K562 (cell line): ENCODE data around the gene SMCP. TPM values are rescaled to one million over a fixed set of nuclear protein-coding genes. Genes with fewer than 3 reads are reported as not detected.

Experiments
- ATAC-seq: fragments of 200-7000 bp; cut with Tn5 transposase; 3 replicates; pipeline ENCODE4 v1.9.1; 2020; ENCODE audit warnings: moderate library complexity
- BruUV-seq: library from RNA; stranded (reverse); fragments of 400-500 nt; replicated peaks from 2 replicates; lab custom pipeline; 2021; lab: Mats Ljungman, UMichigan
- CTCF ChIA-PET: fragments of 300-600 bp; formaldehyde crosslinking; extraction: SDS; loops from one replicate; lab custom pipeline; 2021; ENCODE audit warnings: low intra/inter-chr PET ratio; lab: Yijun Ruan, JAX
- POLR2A ChIA-PET: fragments of 300-600, 350-650 bp; sonication (Branson Sonifier 250); formaldehyde crosslinking; extraction: SDS; loops from one replicate; lab custom pipeline; 2021; ENCODE audit warnings: antibody characterized with exemption, inconsistent platforms; lab: Yijun Ruan, JAX
- DNase-seq, 4 experiments: peaks; one replicate each; pipeline versions ENCODE4 v3.0.0 to v3.0.0-alpha.2; 2011 to 2018; ENCODE audit warnings: low spot score in 3 of 4, mixed read lengths in 3 of 4; ENCODE audit errors: extremely low read depth in 1 of 4
- FAIRE-seq: peaks from 2 replicates; lab custom pipeline; 2011; peaks lifted over from hg19 to GRCh38; lab: Jason Lieb, UNC
- H2AFZ ChIP-seq: 2 replicates; pipeline ENCODE4 v1.6.0; 2011; ENCODE audit warnings: low read depth, low read length, control low read depth, inconsistent platforms
- H3K27ac ChIP-seq: fragments of 200-600 bp; 3 replicates; pipeline ENCODE4 v1.8.0; 2011; ENCODE audit warnings: low read depth, mild to moderate bottlenecking, control low read depth, inconsistent platforms, low read length, moderate library complexity, mixed read lengths; ENCODE audit errors: extremely low read depth
- H3K27me3 ChIP-seq, 2 experiments: fragments of 300-600 bp in 1 of 2; 2 replicates in 1 of 2; 3 replicates in 1 of 2; pipeline versions ENCODE4 v1.6.0 to v1.8.0; 2011; ENCODE audit warnings: inconsistent platforms in 2 of 2, low read length in 2 of 2, mild to moderate bottlenecking in 1 of 2, mixed read lengths in 1 of 2, moderate library complexity in 1 of 2; ENCODE audit not compliant: control insufficient read depth in 2 of 2, insufficient read depth in 2 of 2
- H3K36me3 ChIP-seq: fragments of 300-600 bp; 3 replicates; pipeline ENCODE4 v1.8.0; 2011; ENCODE audit warnings: mild to moderate bottlenecking, low read length, inconsistent platforms; ENCODE audit not compliant: control insufficient read depth, insufficient read depth
- H3K4me1 ChIP-seq, 2 experiments: fragments of 200-600 bp in 1 of 2; replicated peaks in 1 of 2; 2 replicates in 1 of 2; 3 replicates in 1 of 2; pipeline versions ENCODE4 v1.5.1 to v1.8.0; 2011; ENCODE audit warnings: inconsistent platforms in 2 of 2, low read length in 2 of 2, mild to moderate bottlenecking in 1 of 2, mixed read lengths in 1 of 2, moderate library complexity in 1 of 2; ENCODE audit not compliant: control insufficient read depth in 2 of 2, insufficient read depth in 2 of 2
- H3K4me2 ChIP-seq: 2 replicates; pipeline ENCODE4 v1.6.1; 2011; ENCODE audit warnings: low read length, control low read depth, inconsistent platforms, mixed read lengths; ENCODE audit not compliant: insufficient read depth
- H3K4me3 ChIP-seq: fragments of 200-600 bp; sonication (generic), shearing (Covaris generic); 2 replicates; pipeline ENCODE4 v1.5.1; 2016; ENCODE audit warnings: control low read depth, inconsistent platforms
- H3K79me2 ChIP-seq: fragments of 200-600 bp; 3 replicates; pipeline ENCODE4 v1.8.0; 2011; ENCODE audit warnings: low read length, inconsistent platforms; ENCODE audit not compliant: control insufficient read depth, insufficient read depth
- H3K9ac ChIP-seq, 2 experiments: 2 replicates each; pipeline versions ENCODE4 v1.6.0 to v1.6.1; 2011; ENCODE audit warnings: low read depth in 2 of 2, low read length in 2 of 2, control low read depth in 1 of 2, inconsistent platforms in 1 of 2, mild to moderate bottlenecking in 1 of 2, mixed read lengths in 1 of 2; ENCODE audit not compliant: insufficient read depth in 1 of 2
- H3K9me1 ChIP-seq: one replicate; pipeline ENCODE4 v1.6.0; 2011; ENCODE audit warnings: inconsistent platforms, mild to moderate bottlenecking, low read length, moderate library complexity; ENCODE audit not compliant: control insufficient read depth, insufficient read depth
- H3K9me3 ChIP-seq: replicated peaks from 2 replicates; pipeline ENCODE4 v1.5.1; 2011; ENCODE audit warnings: low read depth, low read length, inconsistent platforms; ENCODE audit not compliant: control insufficient read depth, insufficient read depth
- H4K20me1 ChIP-seq: replicated peaks from 2 replicates; pipeline ENCODE4 v1.6.1; 2011; ENCODE audit warnings: low read length, inconsistent platforms, mixed read lengths; ENCODE audit not compliant: control insufficient read depth, insufficient read depth
- CAMTA2 ChIP-seq: fragments of 250-450 bp; sonication (Bioruptor Pico); conservative IDR thresholded peaks from 2 replicates; pipeline ENCODE4 v1.5.1; 2022
- EWSR1 ChIP-seq: fragments of 450-650 bp; IDR thresholded peaks from 2 replicates; pipeline ENCODE4 v1.6.1; 2018; ENCODE audit warnings: borderline replicate concordance, mild to moderate bottlenecking, low read depth, moderate library complexity; ENCODE audit not compliant: partially characterized antibody
- HIVEP1 ChIP-seq: fragments of 250-450 bp; sonication (Bioruptor Pico); IDR thresholded peaks from 2 replicates; pipeline ENCODE4 v1.4.0; 2020; ENCODE audit warnings: mild to moderate bottlenecking
- HNRNPK ChIP-seq: fragments of 200-400 bp; formaldehyde crosslinking; IDR thresholded peaks from one replicate; pipeline ENCODE4 v1.6.1; 2018; ENCODE audit warnings: mild to moderate bottlenecking, low read depth, low read length; ENCODE audit not compliant: poor library complexity, severe bottlenecking
- HNRNPL ChIP-seq: fragments of 200-400 bp; formaldehyde crosslinking; IDR thresholded peaks from 2 replicates; pipeline ENCODE4 v1.6.1; 2017; ENCODE audit warnings: low read depth, mild to moderate bottlenecking, low read length
- NFIC ChIP-seq: fragments of 450-650 bp; IDR thresholded peaks from 2 replicates; pipeline ENCODE4 v1.6.1; 2017; ENCODE audit warnings: mild to moderate bottlenecking, inconsistent platforms
- PHF8 ChIP-seq: fragments of 200-600 bp; sonication (generic); IDR thresholded peaks from 2 replicates; pipeline ENCODE4 v1.6.1; 2012; ENCODE audit warnings: mixed run types, mild to moderate bottlenecking, inconsistent platforms, low read length, moderate library complexity, borderline replicate concordance
- SMAD1 ChIP-seq: fragments of 150-350 bp; IDR thresholded peaks from 2 replicates; pipeline ENCODE4 v1.6.1; 2014; ENCODE audit warnings: low read length, low read depth; ENCODE audit not compliant: partially characterized antibody
- SMC3 ChIP-seq: conservative IDR thresholded peaks from 2 replicates; pipeline ENCODE4 v1.6.1; 2011; ENCODE audit warnings: low read depth, low read length, improper control_type of control experiment; ENCODE audit not compliant: insufficient read depth
- SNIP1 ChIP-seq: fragments of 450-650 bp; IDR thresholded peaks from 2 replicates; pipeline ENCODE4 v1.7.1; 2017; ENCODE audit warnings: low read depth, mild to moderate bottlenecking
- SREBF1 ChIP-seq: fragments of 150-350 bp; IDR thresholded peaks from 2 replicates; pipeline ENCODE4 v1.6.1; 2014; ENCODE audit warnings: antibody characterized with exemption, low read depth, low read length, borderline replicate concordance
- U2AF1 ChIP-seq: fragments of 200-400 bp; formaldehyde crosslinking; optimal IDR thresholded peaks from 2 replicates; pipeline ENCODE3; 2017; ENCODE audit warnings: mild to moderate bottlenecking, low read depth, low read length, moderate library complexity
- ZC3H4 ChIP-seq: sonication (generic); formaldehyde crosslinking; IDR thresholded peaks from 2 replicates; pipeline ENCODE4 v1.9.0; 2021; ENCODE audit warnings: missing genetic modification reagents, borderline replicate concordance
- ZFX ChIP-seq: sonication (generic); formaldehyde crosslinking; IDR thresholded peaks from 2 replicates; pipeline ENCODE4 v1.8.0; 2022; ENCODE audit warnings: mild to moderate bottlenecking, missing genetic modification reagents, moderate library complexity
- ZNF143 ChIP-seq: sonication (generic); formaldehyde crosslinking; IDR thresholded peaks from 2 replicates; pipeline ENCODE4 v1.9.0; 2022; ENCODE audit warnings: mild to moderate bottlenecking, missing genetic modification reagents
- WGBS: fragments of 100-300 bp; shearing (Covaris generic); methylation state at CpG from one replicate; pipeline ENCODE4 v1.1.6; 2016; ENCODE audit warnings: low coverage, mixed read lengths; ENCODE audit not compliant: insufficient coverage; ENCODE audit errors: missing lambda C conversion rate; 5-methylcytosine and 5-hydroxymethylcytosine counted together
- in situ Hi-C: fragments of 300-500 bp; cut with MboI; formaldehyde crosslinking; loops from 4 replicates; pipeline ENCODE4 v1.15.0; 2018; ENCODE audit warnings: inconsistent platforms, mixed read lengths
- intact Hi-C: fragments of 100-400 bp; cut with micrococcal nuclease; formaldehyde crosslinking; loops from 2 replicates; pipeline ENCODE4 v1.14.2; 2022
- polyA plus RNA-seq, 8 experiments: library from polyadenylated mRNA; depleted of rRNA in 4 of 8; stranded (reverse) in 5 of 8; unstranded in 3 of 8; fragments of >200 nt; fragmentation: Nextera tagmentation in 2 of 8; fragmentation: Illumina TruSeq in 1 of 8; extraction: Ambion mirVana in 2 of 8; extraction: Trizol in 1 of 8; gene quantifications; 2 replicates each; pipeline versions ENCODE4 v1.2.1 to v1.2.3, GENCODE V29; 2011 to 2014; ENCODE audit warnings: inconsistent platforms in 1 of 8, missing spikeins in 1 of 8
- total RNA-seq, 7 experiments: library from RNA; depleted of rRNA in 6 of 7; stranded (reverse); fragments of >200 nt in 6 of 7; fragmentation: Illumina TruSeq in 2 of 7; extraction: Trizol in 2 of 7; gene quantifications; 2 replicates each; pipeline versions ENCODE4 v1.2.1 to v1.2.3, GENCODE V29; 2011 to 2021; ENCODE audit warnings: low replicate concordance in 1 of 7
- TF ChIP-seq, protein P1 (sequence below): fragments of 250-450 bp; sonication (Bioruptor Pico); IDR thresholded peaks from 2 replicates; pipeline ENCODE4 v1.8.0; 2021; ENCODE audit warnings: moderate library complexity, mild to moderate bottlenecking, inconsistent platforms
- TF ChIP-seq, protein P2 (sequence below): fragments of 450-650 bp; formaldehyde crosslinking; IDR thresholded peaks from 2 replicates; pipeline ENCODE4 v1.4.0; 2020; ENCODE audit warnings: mild to moderate bottlenecking, moderate library complexity

The SMCP gene
- total and polyA plus RNA-seq, 9 of the 15 experiments (the other 6 are each of a cell fraction or from before 2014, with no cell fraction given) = not detected

DNA sequence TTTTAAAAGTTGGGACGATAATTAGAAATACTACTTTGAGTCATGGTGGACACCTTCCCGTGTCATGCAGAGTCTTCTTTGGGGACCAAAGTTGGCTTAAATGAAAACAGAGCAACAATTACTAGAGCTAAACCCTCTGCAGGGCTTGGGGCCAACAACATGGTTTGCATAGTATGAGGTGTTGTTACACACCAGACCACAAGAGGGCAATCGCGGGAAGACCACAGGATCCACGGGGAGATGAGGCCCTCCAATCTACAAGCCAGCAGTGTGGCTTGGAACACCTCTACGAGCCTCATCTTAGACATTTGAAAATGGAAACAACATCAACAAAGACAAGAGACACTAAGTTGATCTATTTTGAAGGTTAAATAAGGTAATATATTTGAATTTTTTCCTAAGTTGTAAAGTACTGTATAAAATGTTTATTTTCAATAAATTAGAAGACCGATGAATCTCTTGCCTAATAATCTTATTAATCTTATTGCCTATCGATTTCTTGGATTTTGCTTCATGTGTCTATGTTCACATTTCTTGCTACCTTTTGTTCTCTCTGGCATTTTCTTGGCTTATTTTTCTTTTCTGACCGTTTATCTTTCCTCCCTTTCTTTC, 8.2 kb upstream of the SMCP start:
- no peaks in the 10 kb centered on the region for H3K36me3 ChIP-seq
- no peak overlapping the region for H3K4me2 ChIP-seq
- intact Hi-C loops (loop anchor here (2.0 to 10.0 kb wide), 3 partner anchors 163 to 355 kb away; no protein-coding TSS in a partner anchor), in situ Hi-C loops (loop anchor here (10.0 kb wide), 2 partner anchors 325 to 355 kb away; no protein-coding TSS in a partner anchor)
- ChIA-PET CTCF (interaction anchor here (0.7 to 1.6 kb wide), 5 partner anchors 91 to 353 kb away, joined by 3 to 12 read pairs (median 3); no protein-coding TSS in a partner anchor), POLR2A (interaction anchor here (0.6 kb wide), 1 partner anchor 13 kb away, joined by 3 read pairs; no protein-coding TSS in a partner anchor)
- H3K9me1 ChIP-seq = no peaks in the 10 kb centered on the region
- H3K27me3 ChIP-seq = no peaks in the 10 kb centered on the region; a peak in 1 of 5 replicates
- no peak overlapping the region for H2AFZ ChIP-seq
- no peaks in the 10 kb centered on the region for H3K9me3 ChIP-seq
- WGBS = 10% methylated on average over 9 of the region's 9 CpGs
- no peaks in the 10 kb centered on the region for H4K20me1 ChIP-seq
- peak; percentile 76 to 81 (median 78) for DNase-seq
- no TSS peak for BruUV-seq
- H3K79me2 ChIP-seq = no peaks in the 10 kb centered on the region
- no peak overlapping the region for H3K27ac ChIP-seq
- H3K4me1 ChIP-seq = no peaks in the 10 kb centered on the region
- H3K9ac ChIP-seq = no peak overlapping the region
- peak; percentile 94 for ATAC-seq
- no peak overlapping the region for H3K4me3 ChIP-seq
- FAIRE-seq = peak; percentile 93
- TF ChIP-seq U2AF1 (no peak), SREBF1 (no peak), ZNF143 (CRISPR knock-in tag) (no peak), ZFX (CRISPR knock-in tag) (no peak), HNRNPL (no peak), PHF8 (no peak), HNRNPK (no peak), SMAD1 (no peak), SMC3 (peak; percentile 65; the same call in 1 of the 2 replicates), EWSR1 (no peak), CAMTA2 (no peak), ZC3H4 (CRISPR knock-in tag) (no peak), SNIP1 (no peak), HIVEP1 (CRISPR knock-in tag) (no peak), NFIC (peak; percentile 21; the same call in 1 of the 2 replicates)
- TF ChIP-seq, protein P1, sequence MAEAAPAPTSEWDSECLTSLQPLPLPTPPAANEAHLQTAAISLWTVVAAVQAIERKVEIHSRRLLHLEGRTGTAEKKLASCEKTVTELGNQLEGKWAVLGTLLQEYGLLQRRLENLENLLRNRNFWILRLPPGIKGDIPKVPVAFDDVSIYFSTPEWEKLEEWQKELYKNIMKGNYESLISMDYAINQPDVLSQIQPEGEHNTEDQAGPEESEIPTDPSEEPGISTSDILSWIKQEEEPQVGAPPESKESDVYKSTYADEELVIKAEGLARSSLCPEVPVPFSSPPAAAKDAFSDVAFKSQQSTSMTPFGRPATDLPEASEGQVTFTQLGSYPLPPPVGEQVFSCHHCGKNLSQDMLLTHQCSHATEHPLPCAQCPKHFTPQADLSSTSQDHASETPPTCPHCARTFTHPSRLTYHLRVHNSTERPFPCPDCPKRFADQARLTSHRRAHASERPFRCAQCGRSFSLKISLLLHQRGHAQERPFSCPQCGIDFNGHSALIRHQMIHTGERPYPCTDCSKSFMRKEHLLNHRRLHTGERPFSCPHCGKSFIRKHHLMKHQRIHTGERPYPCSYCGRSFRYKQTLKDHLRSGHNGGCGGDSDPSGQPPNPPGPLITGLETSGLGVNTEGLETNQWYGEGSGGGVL (CRISPR knock-in tag) = no peak
- TF ChIP-seq, protein P2, sequence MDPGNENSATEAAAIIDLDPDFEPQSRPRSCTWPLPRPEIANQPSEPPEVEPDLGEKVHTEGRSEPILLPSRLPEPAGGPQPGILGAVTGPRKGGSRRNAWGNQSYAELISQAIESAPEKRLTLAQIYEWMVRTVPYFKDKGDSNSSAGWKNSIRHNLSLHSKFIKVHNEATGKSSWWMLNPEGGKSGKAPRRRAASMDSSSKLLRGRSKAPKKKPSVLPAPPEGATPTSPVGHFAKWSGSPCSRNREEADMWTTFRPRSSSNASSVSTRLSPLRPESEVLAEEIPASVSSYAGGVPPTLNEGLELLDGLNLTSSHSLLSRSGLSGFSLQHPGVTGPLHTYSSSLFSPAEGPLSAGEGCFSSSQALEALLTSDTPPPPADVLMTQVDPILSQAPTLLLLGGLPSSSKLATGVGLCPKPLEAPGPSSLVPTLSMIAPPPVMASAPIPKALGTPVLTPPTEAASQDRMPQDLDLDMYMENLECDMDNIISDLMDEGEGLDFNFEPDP (CRISPR knock-in tag) = no peak
